SK-N-SH (cell line): Measurements from ENCODE around the gene SHLD1. TPM values are rescaled to one million over a fixed set of nuclear protein-coding genes. Genes with fewer than 3 reads are reported as not detected.

ENCODE experiments used
- CTCF ChIA-PET: fragments of 300-600, 350-600 bp; formaldehyde crosslinking; extraction: SDS; loops from one replicate; lab custom pipeline; 2021; lab: Yijun Ruan, JAX
- POLR2A ChIA-PET: fragments of 350-600 bp; sonication (Branson Sonifier 250); formaldehyde crosslinking; extraction: SDS; loops from one replicate; lab custom pipeline; 2020; ENCODE audit warnings: antibody characterized with exemption, inconsistent platforms; lab: Yijun Ruan, JAX
- DNase-seq: peaks from one replicate; pipeline ENCODE4 v3.0.0; 2012
- H2AFZ ChIP-seq: fragments of 200-600 bp; sonication (generic); 2 replicates; pipeline ENCODE4 v1.8.1; 2016; ENCODE audit warnings: antibody characterized with exemption, mild to moderate bottlenecking, low read depth
- H3F3A ChIP-seq: fragments of 200-600 bp; sonication (generic); replicated peaks from 2 replicates; pipeline ENCODE3; 2016; ENCODE audit warnings: antibody characterized with exemption, mild to moderate bottlenecking; ENCODE audit not compliant: insufficient read depth
- H3K27ac ChIP-seq, 2 experiments: fragments of 200-500 bp in 1 of 2; fragments of 200-600 bp in 1 of 2; sonication (Bioruptor generic) in 1 of 2; sonication (generic), shearing (Covaris generic) in 1 of 2; 2 replicates each; pipeline versions ENCODE4 v1.5.1 to v1.6.1; 2014 to 2016; ENCODE audit warnings: low read depth in 2 of 2, inconsistent platforms in 1 of 2, low read length in 1 of 2, mild to moderate bottlenecking in 1 of 2, mixed read lengths in 1 of 2
- H3K27me3 ChIP-seq: fragments of 200-600 bp; sonication (generic), shearing (Covaris generic); 2 replicates; pipeline ENCODE4 v1.6.1; 2016; ENCODE audit warnings: mixed run types; ENCODE audit not compliant: insufficient read depth
- H3K36me3 ChIP-seq, 2 experiments: fragments of 200-500 bp in 1 of 2; fragments of 200-600 bp in 1 of 2; sonication (Bioruptor generic) in 1 of 2; sonication (generic) in 1 of 2; replicated peaks in 1 of 2; 2 replicates each; pipeline versions ENCODE3 to v1.5.1; 2014 to 2016; ENCODE audit warnings: low read length in 1 of 2, mild to moderate bottlenecking in 1 of 2; ENCODE audit not compliant: insufficient read depth in 2 of 2, control insufficient read depth in 1 of 2
- H3K4me1 ChIP-seq, 2 experiments: fragments of 200-500 bp in 1 of 2; fragments of 200-600 bp in 1 of 2; sonication (Bioruptor generic) in 1 of 2; sonication (generic), shearing (Covaris generic) in 1 of 2; 2 replicates each; pipeline versions ENCODE4 v1.5.1 to v1.6.1; 2014 to 2016; ENCODE audit warnings: low read depth in 1 of 2, low read length in 1 of 2, mixed run types in 1 of 2; ENCODE audit not compliant: insufficient read depth in 2 of 2, control insufficient read depth in 1 of 2
- H3K4me2 ChIP-seq: fragments of 200-600 bp; sonication (generic), shearing (Covaris generic); 2 replicates; pipeline ENCODE4 v1.6.1; 2017; ENCODE audit warnings: mixed run types
- H3K4me3 ChIP-seq, 2 experiments: fragments of 200-500 bp in 1 of 2; fragments of 200-600 bp in 1 of 2; sonication (Bioruptor generic) in 1 of 2; sonication (generic), shearing (Covaris generic) in 1 of 2; 2 replicates each; pipeline versions ENCODE4 v1.5.1 to v1.8.1; 2014 to 2016; ENCODE audit warnings: low read depth in 2 of 2, inconsistent platforms in 1 of 2, low read length in 1 of 2, mild to moderate bottlenecking in 1 of 2, mixed read lengths in 1 of 2, moderate library complexity in 1 of 2
- H3K79me2 ChIP-seq: fragments of 200-600 bp; sonication (generic); 2 replicates; pipeline ENCODE4 v1.8.1; 2017; ENCODE audit warnings: mild to moderate bottlenecking; ENCODE audit not compliant: insufficient read depth
- H3K9ac ChIP-seq: fragments of 200-600 bp; sonication (generic); 2 replicates; pipeline ENCODE4 v1.6.1; 2017; ENCODE audit warnings: mixed run types
- H3K9me2 ChIP-seq: fragments of 200-600 bp; sonication (generic); 2 replicates; pipeline ENCODE4 v1.6.1; 2017; ENCODE audit warnings: mixed run types
- H3K9me3 ChIP-seq: fragments of 200-600 bp; sonication (generic); 2 replicates; pipeline ENCODE4 v1.6.1; 2017; ENCODE audit warnings: mixed run types, mild to moderate bottlenecking, moderate library complexity
- H4K20me1 ChIP-seq: fragments of 200-600 bp; sonication (generic); 2 replicates; pipeline ENCODE4 v1.6.1; 2017; ENCODE audit warnings: mild to moderate bottlenecking, mixed run types; ENCODE audit not compliant: insufficient read depth
- CHD2 ChIP-seq: fragments of 150-350 bp; IDR thresholded peaks from 2 replicates; pipeline ENCODE4 v1.6.1; 2018; ENCODE audit warnings: low read length; ENCODE audit not compliant: partially characterized antibody
- EZH2phosphoT487 ChIP-seq: fragments of 200-600 bp; sonication (generic); IDR thresholded peaks from 2 replicates; pipeline ENCODE4 v1.6.1; 2017; ENCODE audit warnings: low read depth, mixed run types, mild to moderate bottlenecking, antibody characterized with exemption, moderate library complexity, borderline replicate concordance
- FOSL2 ChIP-seq: IDR thresholded peaks from 2 replicates; pipeline ENCODE4 v1.4.0; 2012; ENCODE audit warnings: low read depth, mild to moderate bottlenecking, moderate library complexity, borderline replicate concordance
- GATA2 ChIP-seq: sonication (generic); formaldehyde crosslinking; IDR thresholded peaks from 2 replicates; pipeline ENCODE4 v1.5.0; 2020; ENCODE audit warnings: mild to moderate bottlenecking, missing genetic modification reagents
- MAX ChIP-seq: IDR thresholded peaks from 2 replicates; pipeline ENCODE4 v1.4.0; 2012; ENCODE audit warnings: low read depth
- MXI1 ChIP-seq: IDR thresholded peaks from 2 replicates; pipeline ENCODE4 v1.6.1; 2012; ENCODE audit warnings: mild to moderate bottlenecking, low read depth, low read length, improper control_type of control experiment
- POLR2AphosphoS5 ChIP-seq: IDR thresholded peaks from 2 replicates; pipeline ENCODE4 v1.6.1; 2012; ENCODE audit warnings: low read depth, low read length
- RAD21 ChIP-seq: IDR thresholded peaks from 2 replicates; pipeline ENCODE4 v1.6.1; 2012; ENCODE audit warnings: mild to moderate bottlenecking, low read length
- REST ChIP-seq: IDR thresholded peaks from 2 replicates; pipeline ENCODE4 v1.6.1; 2012; ENCODE audit warnings: mild to moderate bottlenecking, low read depth, low read length, moderate library complexity
- RXRA ChIP-seq: IDR thresholded peaks from 2 replicates; pipeline ENCODE4 v1.4.0; 2012; ENCODE audit warnings: low read depth, mild to moderate bottlenecking, borderline replicate concordance
- SMC3 ChIP-seq: IDR thresholded peaks from 2 replicates; pipeline ENCODE4 v1.6.1; 2012; ENCODE audit warnings: low read depth, low read length, improper control_type of control experiment
- TAF1 ChIP-seq: IDR thresholded peaks from 2 replicates; pipeline ENCODE4 v1.6.1; 2012; ENCODE audit warnings: low read depth, mild to moderate bottlenecking, low read length, moderate library complexity, borderline replicate concordance
- TCF12 ChIP-seq: IDR thresholded peaks from 2 replicates; pipeline ENCODE4 v1.4.0; 2012
- USF1 ChIP-seq: IDR thresholded peaks from 2 replicates; pipeline ENCODE4 v1.4.0; 2012; ENCODE audit warnings: low read depth, borderline replicate concordance
- WGBS: methylation state at CpG from one replicate; pipeline ENCODE4 v1.1.6; 2017; ENCODE audit warnings: low lambda C conversion rate; 5-methylcytosine and 5-hydroxymethylcytosine counted together
- polyA plus RNA-seq, 3 experiments: library from polyadenylated mRNA; depleted of rRNA; stranded (reverse); fragments of >200 nt; gene quantifications; 2 replicates each; pipeline ENCODE4 v1.2.3, GENCODE V29; 2012
- TF ChIP-seq, protein P1 (sequence below): fragments of 150-350 bp; IDR thresholded peaks from 2 replicates; pipeline ENCODE4 v1.6.1; 2016; ENCODE audit warnings: mild to moderate bottlenecking, low read depth, low read length
- TF ChIP-seq, protein P2 (sequence below): fragments of 150-350 bp; IDR thresholded peaks from 2 replicates; pipeline ENCODE4 v1.6.1; 2017; ENCODE audit warnings: antibody characterized with exemption, low read length, low read depth, borderline replicate concordance

SHLD1 gene
- polyA plus RNA-seq, 1 of the 3 experiments (the other 2 are of a cell fraction), result 4.5 TPM

- POLR2A ChIA-PET, result no interaction called here
- WGBS, result 78% methylated on average over 1 of the region's 1 CpG
These were observed 47.0 kb downstream of the SHLD1 start for GRCh38 chr20:5797165-5797564.

DNA sequence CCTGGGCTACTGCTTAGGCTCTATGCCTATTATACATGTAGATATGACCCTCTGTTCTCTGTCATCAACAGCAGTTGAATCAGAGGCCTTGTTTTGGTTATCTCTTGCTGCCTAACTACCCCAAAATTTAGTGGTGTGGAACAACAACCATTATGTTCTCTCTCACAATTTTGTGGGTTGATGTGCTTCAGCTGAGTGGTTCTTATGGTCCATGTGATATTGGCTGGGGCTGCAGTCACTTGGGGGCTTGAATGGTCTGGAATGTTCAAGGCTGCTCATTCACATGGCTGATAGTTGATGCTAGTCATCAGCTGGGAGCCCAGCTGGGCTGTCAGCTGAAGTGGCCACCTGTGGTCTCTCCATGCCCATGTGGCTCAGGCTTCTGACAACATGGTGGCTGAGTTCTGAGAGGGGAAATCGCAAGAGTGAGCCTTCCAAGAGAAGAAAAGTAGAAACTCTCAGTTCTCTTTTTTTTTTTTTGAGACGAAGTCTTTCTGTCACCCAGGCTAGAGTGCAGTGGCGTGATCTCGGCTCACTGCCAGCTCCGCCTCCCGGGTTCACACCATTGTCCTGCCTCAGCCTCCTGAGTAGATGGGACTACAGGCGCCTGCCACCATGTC is 47.8 kb downstream of the SHLD1 start:
- H2AFZ ChIP-seq, result no peak overlapping the region
- CTCF ChIA-PET, result interaction anchor here (1.6 to 1.9 kb wide), 3 partner anchors 9 to 16 kb away, joined by 3 to 7 read pairs (median 6); no protein-coding TSS in a partner anchor
- no peak overlapping the region for H3K4me2 ChIP-seq
- no peaks in the 10 kb centered on the region for H3K27me3 ChIP-seq
- H3K4me1 ChIP-seq, result no peaks in the 10 kb centered on the region
- no peaks in the 10 kb centered on the region for H3K9me3 ChIP-seq
- no peak overlapping the region for H3K27ac ChIP-seq
- H3F3A ChIP-seq, result no peaks in the 10 kb centered on the region
- no peaks in the 10 kb centered on the region for H3K9me2 ChIP-seq
- 73% methylated on average over 7 of the region's 7 CpGs for WGBS
- H3K9ac ChIP-seq, result no peak overlapping the region
- no peaks in the 10 kb centered on the region for H4K20me1 ChIP-seq
- H3K4me3 ChIP-seq, result no peak overlapping the region
- H3K36me3 ChIP-seq, result no peaks in the 10 kb centered on the region
- TF ChIP-seq REST (no peak), FOSL2 (no peak), CHD2 (no peak), POLR2AphosphoS5 (no peak), MAX (no peak), GATA2 (CRISPR knock-in tag) (no peak)
- DNase-seq, result no peak
- POLR2A ChIA-PET, result no interaction called here
- no peaks in the 10 kb centered on the region for H3K79me2 ChIP-seq

More at GRCh38 chr20:5797165-5797564, 47.0 kb downstream of the SHLD1 start:
- Histone ChIP-seq H4K20me1 (no peaks in the 10 kb centered on the region), H3K4me1 (no peaks in the 10 kb centered on the region), H3K79me2 (no peaks in the 10 kb centered on the region), H3K36me3 (no peaks in the 10 kb centered on the region), H3K9ac (no peak overlapping the region), H3F3A (no peaks in the 10 kb centered on the region)
- TF ChIP-seq CHD2 (no peak), USF1 (no peak), FOSL2 (no peak), EZH2phosphoT487 (no peak), MXI1 (no peak), RAD21 (no peak), TAF1 (no peak), RXRA (no peak), TCF12 (no peak), SMC3 (no peak)
- TF ChIP-seq, protein P1, sequence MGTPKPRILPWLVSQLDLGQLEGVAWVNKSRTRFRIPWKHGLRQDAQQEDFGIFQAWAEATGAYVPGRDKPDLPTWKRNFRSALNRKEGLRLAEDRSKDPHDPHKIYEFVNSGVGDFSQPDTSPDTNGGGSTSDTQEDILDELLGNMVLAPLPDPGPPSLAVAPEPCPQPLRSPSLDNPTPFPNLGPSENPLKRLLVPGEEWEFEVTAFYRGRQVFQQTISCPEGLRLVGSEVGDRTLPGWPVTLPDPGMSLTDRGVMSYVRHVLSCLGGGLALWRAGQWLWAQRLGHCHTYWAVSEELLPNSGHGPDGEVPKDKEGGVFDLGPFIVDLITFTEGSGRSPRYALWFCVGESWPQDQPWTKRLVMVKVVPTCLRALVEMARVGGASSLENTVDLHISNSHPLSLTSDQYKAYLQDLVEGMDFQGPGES, result no peak
- TF ChIP-seq, protein P2, sequence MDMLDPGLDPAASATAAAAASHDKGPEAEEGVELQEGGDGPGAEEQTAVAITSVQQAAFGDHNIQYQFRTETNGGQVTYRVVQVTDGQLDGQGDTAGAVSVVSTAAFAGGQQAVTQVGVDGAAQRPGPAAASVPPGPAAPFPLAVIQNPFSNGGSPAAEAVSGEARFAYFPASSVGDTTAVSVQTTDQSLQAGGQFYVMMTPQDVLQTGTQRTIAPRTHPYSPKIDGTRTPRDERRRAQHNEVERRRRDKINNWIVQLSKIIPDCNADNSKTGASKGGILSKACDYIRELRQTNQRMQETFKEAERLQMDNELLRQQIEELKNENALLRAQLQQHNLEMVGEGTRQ, result no peak
- TF ChIP-seq, all 33 proteins: peak for 0
- Histone ChIP-seq H3K4me2 (no peak overlapping the region), H3K27me3 (no peaks in the 10 kb centered on the region), H3K9me2 (no peaks in the 10 kb centered on the region), H3K4me3 (no peak overlapping the region), H3K9me3 (no peaks in the 10 kb centered on the region), H3K27ac (no peak overlapping the region), H2AFZ (no peak overlapping the region)
- no peak for DNase-seq
- CTCF ChIA-PET, result interaction anchor here (1.0 to 2.7 kb wide), 5 partner anchors 8 to 240 kb away, joined by 3 to 9 read pairs (median 6); no protein-coding TSS in a partner anchor
